ENCODE measurements around the gene KDM6A.
A peak's percentile ranks its signal among the peaks of the same experiment; 100 is the strongest.
"Not testable (repeated sequence)": the region's sequence is repeated elsewhere in the genome, so short reads cannot be mapped to it uniquely, and the experiment has no call there.

Gene KDM6A

GRCh38 chrX:44989995-44990770 is 117.2 kb downstream of the KDM6A start:
- no peak for TF ChIP-seq CTCF (IDR thresholded peaks at IDR 0.05; ENCODE audit: insufficient read depth, low read depth, low read length, missing control alignments)
- H3K4me3 ChIP-seq (ENCODE audit: low read depth, low read length) = no peak overlapping the region
- no peak for DNase-seq (ENCODE audit: low read depth)

GRCh38 chrX:44992775-44993174 is 119.8 kb downstream of the KDM6A start:
- H3K4me3 ChIP-seq (ENCODE audit: low read depth, low read length) = no peak overlapping the region
- no peak for TF ChIP-seq CTCF (IDR thresholded peaks at IDR 0.05; ENCODE audit: insufficient read depth, low read depth, low read length, missing control alignments)
- DNase-seq (ENCODE audit: low read depth) = no peak

GRCh38 chrX:44996277-44996676 is 123.3 kb downstream of the KDM6A start:
- TF ChIP-seq CTCF (IDR thresholded peaks at IDR 0.05; ENCODE audit: insufficient read depth, low read depth, low read length, missing control alignments) = no peak
- no peak overlapping the region for H3K4me3 ChIP-seq (ENCODE audit: low read depth, low read length)
- DNase-seq (ENCODE audit: low read depth) = peak; percentile 42

- peak overlapping the region; percentile 27; the same call in 1 of the 2 replicates for H3K4me3 ChIP-seq (ENCODE audit: low read depth, low read length)
- DNase-seq (ENCODE audit: low read depth) = peak; percentile 24
- no peak for TF ChIP-seq CTCF (IDR thresholded peaks at IDR 0.05; ENCODE audit: insufficient read depth, low read depth, low read length, missing control alignments)
These were observed 124.4 kb downstream of the KDM6A start for GRCh38 chrX:44997282-44997812.

- no peak for TF ChIP-seq CTCF (IDR thresholded peaks at IDR 0.05; ENCODE audit: insufficient read depth, low read depth, low read length, missing control alignments)
- H3K4me3 ChIP-seq (ENCODE audit: low read depth, low read length) = peak overlapping the region; percentile 27; the same call in 1 of the 2 replicates
These were observed 124.9 kb downstream of the KDM6A start for GRCh38 chrX:44997888-44998287.

GRCh38 chrX:44999237-44999636 is 126.2 kb downstream of the KDM6A start:
- not testable (repeated sequence) for H3K4me3 ChIP-seq (ENCODE audit: low read depth, low read length); DNase-seq (ENCODE audit: low read depth)

More at GRCh38 chrX:44997888-44998287, 124.9 kb downstream of the KDM6A start:
- peak; percentile 40 for DNase-seq (ENCODE audit: low read depth)

- DNase-seq (ENCODE audit: low read depth); H3K4me3 ChIP-seq (ENCODE audit: low read depth, low read length): not testable (repeated sequence)
These were observed 126.9 kb downstream of the KDM6A start for GRCh38 chrX:44999872-45000271.

- no peak for DNase-seq (ENCODE audit: low read depth)
- no peak for TF ChIP-seq CTCF (IDR thresholded peaks at IDR 0.05; ENCODE audit: insufficient read depth, low read depth, low read length, missing control alignments)
- H3K4me3 ChIP-seq (ENCODE audit: low read depth, low read length) = no peak overlapping the region
These were observed 128.1 kb downstream of the KDM6A start for GRCh38 chrX:45001048-45001447.

Data from GM12865 (cell line).